Lung (tissue), 12 donors: ENCODE results near the gene RGS5. TPM values are rescaled to one million over a fixed set of nuclear protein-coding genes. Genes with fewer than 3 reads are reported as not detected.
"Not testable (repeated sequence)": the region's sequence is repeated elsewhere in the genome, so short reads cannot be mapped to it uniquely, and the experiment has no call there.

Experiments
- ATAC-seq: fragments of 200-7000 bp; cut with Tn5 transposase; one replicate; pipeline ENCODE4 v1.9.1; 2020; ENCODE audit warnings: moderate number of reproducible peaks; ENCODE audit not compliant: insufficient read depth, low FRiP score
- DNase-seq, 3 donors: peaks; one replicate each; pipeline ENCODE4 v3.0.0-alpha.2; 2013 to 2017
- H3K27ac ChIP-seq, 2 donors: one replicate each; pipeline ENCODE4 v1.5.1; 2013; ENCODE audit warnings: mild to moderate bottlenecking in 2 of 2, moderate library complexity in 2 of 2, control low read depth in 1 of 2, inconsistent platforms in 1 of 2, low read depth in 1 of 2, low read length in 1 of 2
- H3K27me3 ChIP-seq, 3 donors: one replicate each; pipeline ENCODE4 v1.5.1; 2013; ENCODE audit warnings: low read length in 2 of 3; ENCODE audit not compliant: control insufficient read depth in 3 of 3, insufficient read depth in 3 of 3
- H3K36me3 ChIP-seq, 4 donors: one replicate each; pipeline ENCODE4 v1.5.1; 2013; ENCODE audit warnings: low read length in 4 of 4, mild to moderate bottlenecking in 1 of 4, moderate library complexity in 1 of 4; ENCODE audit not compliant: control insufficient read depth in 4 of 4, insufficient read depth in 4 of 4
- H3K4me1 ChIP-seq, 5 donors: one replicate each; pipeline ENCODE4 v1.5.1; 2013; ENCODE audit warnings: low read length in 5 of 5, mild to moderate bottlenecking in 2 of 5, moderate library complexity in 1 of 5; ENCODE audit not compliant: control insufficient read depth in 5 of 5, insufficient read depth in 5 of 5
- H3K4me3 ChIP-seq: one replicate; pipeline ENCODE4 v1.5.1; 2013; ENCODE audit warnings: mild to moderate bottlenecking, control low read depth, moderate library complexity
- H3K9ac ChIP-seq, 2 donors: one replicate each; pipeline ENCODE4 v1.5.1; 2013; ENCODE audit warnings: low read length in 2 of 2, control low read depth in 1 of 2; ENCODE audit not compliant: insufficient read depth in 1 of 2
- H3K9me3 ChIP-seq, 4 donors: one replicate each; pipeline ENCODE4 v1.5.1; 2013; ENCODE audit warnings: low read length in 3 of 4, mild to moderate bottlenecking in 1 of 4, moderate library complexity in 1 of 4; ENCODE audit not compliant: control insufficient read depth in 4 of 4, insufficient read depth in 3 of 4
- WGBS, 2 donors: extraction: QIAGEN DNeasy Blood & Tissue Kit; methylation state at CpG; one replicate each; pipeline ENCODE4 v1.1.7; 2013; 5-methylcytosine and 5-hydroxymethylcytosine counted together
- polyA plus RNA-seq, 2 donors: library from polyadenylated mRNA; stranded (reverse); fragments of 200-250 nt; gene quantifications; one replicate each; pipeline ENCODE4 v1.2.1, GENCODE V29; 2013
- total RNA-seq, 2 donors: library from RNA; depleted of rRNA in 1 of 2; stranded (reverse); fragments of >200 nt in 1 of 2; gene quantifications; one replicate each; pipeline ENCODE4 v1.2.1, GENCODE V29; 2014 to 2021
- TF ChIP-seq, protein P1 (sequence below): IDR thresholded peaks from 2 replicates; pipeline ENCODE4 v1.5.1; 2012; ENCODE audit warnings: mild to moderate bottlenecking; ENCODE audit errors: control extremely low read depth, extremely low read depth
- donor health status: control.
- donor health status: control.
- donor health status: Bipolar disorder and iron deficiency.
- donor health status: healthy.
- donor health status: DM: yes; HTN: yes; CAD: no.

RGS5 gene
- total and polyA plus RNA-seq, 4 donors: 10.3 to 77.2 (median 43.5) TPM

DNA sequence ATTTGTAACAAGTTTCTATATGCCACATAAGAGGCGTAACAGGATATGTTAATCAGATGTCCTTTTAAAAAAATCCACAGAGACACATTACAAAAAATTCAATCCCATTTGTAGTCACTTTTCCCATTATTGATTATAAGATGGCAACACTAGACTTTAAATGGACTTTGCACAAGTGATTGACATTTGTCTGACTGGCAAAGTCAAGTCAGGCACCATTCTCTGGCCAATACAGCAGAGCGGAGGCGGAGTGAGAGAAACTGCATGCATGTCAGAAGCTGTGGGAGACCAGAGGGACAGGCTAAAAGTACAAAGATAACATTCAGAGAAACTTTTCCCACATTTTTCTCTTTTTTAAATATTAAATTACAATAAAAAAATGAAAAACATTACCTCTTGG is 28.1 kb upstream of the RGS5 start:
- Histone ChIP-seq H3K36me3 (no peaks in the 10 kb centered on the region), H3K9ac (no peak overlapping the region), H3K4me1 (peaks cover 0 to 4% (median 0%) of the 10 kb centered on the region in 5 donors), H3K9me3 (peaks cover 0 to 7% (median 0%) of the 10 kb centered on the region in 4 donors), H3K27me3 (no peaks in the 10 kb centered on the region), H3K4me3 (no peak overlapping the region), H3K27ac (no peak overlapping the region)
- 93 to 99% methylated on average over 3 of the region's 3 CpGs for WGBS, 2 donors
- TF ChIP-seq, protein P1, sequence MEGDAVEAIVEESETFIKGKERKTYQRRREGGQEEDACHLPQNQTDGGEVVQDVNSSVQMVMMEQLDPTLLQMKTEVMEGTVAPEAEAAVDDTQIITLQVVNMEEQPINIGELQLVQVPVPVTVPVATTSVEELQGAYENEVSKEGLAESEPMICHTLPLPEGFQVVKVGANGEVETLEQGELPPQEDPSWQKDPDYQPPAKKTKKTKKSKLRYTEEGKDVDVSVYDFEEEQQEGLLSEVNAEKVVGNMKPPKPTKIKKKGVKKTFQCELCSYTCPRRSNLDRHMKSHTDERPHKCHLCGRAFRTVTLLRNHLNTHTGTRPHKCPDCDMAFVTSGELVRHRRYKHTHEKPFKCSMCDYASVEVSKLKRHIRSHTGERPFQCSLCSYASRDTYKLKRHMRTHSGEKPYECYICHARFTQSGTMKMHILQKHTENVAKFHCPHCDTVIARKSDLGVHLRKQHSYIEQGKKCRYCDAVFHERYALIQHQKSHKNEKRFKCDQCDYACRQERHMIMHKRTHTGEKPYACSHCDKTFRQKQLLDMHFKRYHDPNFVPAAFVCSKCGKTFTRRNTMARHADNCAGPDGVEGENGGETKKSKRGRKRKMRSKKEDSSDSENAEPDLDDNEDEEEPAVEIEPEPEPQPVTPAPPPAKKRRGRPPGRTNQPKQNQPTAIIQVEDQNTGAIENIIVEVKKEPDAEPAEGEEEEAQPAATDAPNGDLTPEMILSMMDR: no peak
- DNase-seq (no peak), ATAC-seq (no peak)

DNA sequence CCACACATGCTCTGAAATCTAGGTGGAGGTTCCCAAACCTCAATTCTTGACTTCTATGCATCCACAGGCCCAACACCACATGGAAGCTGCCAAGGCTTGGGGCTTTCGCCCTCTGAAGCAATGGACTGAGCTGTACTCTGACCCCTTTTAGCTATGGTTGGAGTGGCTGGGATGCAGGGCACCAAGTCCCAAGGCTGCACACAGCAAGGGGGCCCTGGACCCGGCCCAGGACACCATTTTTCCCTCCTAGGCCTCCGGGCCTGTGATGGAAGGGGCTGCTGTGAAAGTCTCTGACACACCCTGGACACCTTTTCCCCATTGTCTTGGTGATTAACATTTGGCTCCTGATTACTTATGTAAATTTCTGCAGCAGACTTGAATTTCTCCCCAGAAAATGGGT is 25.6 kb upstream of the RGS5 start:
- not testable (repeated sequence) for DNase-seq

DNA sequence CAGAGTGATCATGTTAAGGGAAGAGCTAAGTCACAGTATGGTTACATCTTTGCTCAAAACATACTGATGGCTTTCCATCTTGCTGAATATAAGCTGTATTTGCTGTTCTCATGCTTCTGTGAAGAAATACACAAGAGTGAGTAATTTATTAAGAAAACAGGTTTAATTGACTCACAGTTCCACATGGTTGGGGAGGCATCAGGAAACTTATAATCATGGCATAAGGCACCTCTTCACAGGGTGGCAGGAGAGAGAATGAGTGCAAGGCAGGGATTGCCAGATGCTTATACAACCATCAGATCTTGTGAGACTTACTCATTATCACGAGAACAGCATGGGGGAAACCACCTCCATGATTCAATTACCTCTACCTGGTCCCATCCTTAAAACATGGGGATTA is 24.4 kb upstream of the RGS5 start:
- H3K9ac ChIP-seq: no peak overlapping the region
- peaks cover 0 to 7% (median 0%) of the 10 kb centered on the region in 4 donors for H3K9me3 ChIP-seq
- H3K27me3 ChIP-seq: no peaks in the 10 kb centered on the region
- TF ChIP-seq, protein P1: no peak
- H3K4me3 ChIP-seq: no peak overlapping the region
- peaks cover 0 to 4% (median 0%) of the 10 kb centered on the region in 5 donors for H3K4me1 ChIP-seq
- no peak overlapping the region for H3K27ac ChIP-seq
- no peak for ATAC-seq
- 82 to 96% methylated on average over 1 of the region's 1 CpG for WGBS, 2 donors
- no peaks in the 10 kb centered on the region for H3K36me3 ChIP-seq
- no peak for DNase-seq

More for the DNA sequence above, 25.6 kb upstream of the RGS5 start:
- not testable (repeated sequence) for H3K4me3 ChIP-seq, H3K27me3 ChIP-seq, H3K9me3 ChIP-seq, H3K9ac ChIP-seq, ATAC-seq, H3K36me3 ChIP-seq, H3K4me1 ChIP-seq, H3K27ac ChIP-seq
- 89 to 91% methylated on average over 3 of the region's 3 CpGs for WGBS, 2 donors

DNA sequence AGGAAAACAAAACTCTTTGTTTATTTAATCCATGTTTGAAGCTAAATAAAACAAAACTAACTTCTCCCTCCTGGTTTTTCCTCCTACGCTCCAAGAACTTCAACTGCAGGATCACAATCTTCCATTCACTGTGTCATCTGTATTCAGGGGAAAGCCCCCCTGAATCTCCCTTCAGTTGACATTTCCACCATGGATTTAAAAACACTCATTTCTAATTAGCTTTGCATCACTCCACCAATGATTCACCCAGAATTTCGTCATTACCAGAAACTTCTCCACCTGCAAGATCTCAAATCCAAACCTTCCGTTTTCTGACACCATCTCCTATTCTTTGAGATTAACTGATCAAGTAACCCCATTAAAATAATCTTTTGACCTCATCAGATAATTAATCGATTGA is 10.9 kb upstream of the RGS5 start:
- Histone ChIP-seq H3K36me3 (no peaks in the 10 kb centered on the region), H3K4me1 (no peaks in the 10 kb centered on the region), H3K27me3 (no peaks in the 10 kb centered on the region), H3K27ac (no peak overlapping the region), H3K4me3 (no peak overlapping the region), H3K9ac (no peak overlapping the region), H3K9me3 (no peaks in the 10 kb centered on the region)
- TF ChIP-seq, protein P1: no peak
- 90 to 93% methylated on average over 4 of the region's 4 CpGs for WGBS, 2 donors
- no peak for DNase-seq
- ATAC-seq: no peak
